IgD-negative memory B cell (primary cell): Measurements from ENCODE around the gene MIB2. TPM values are rescaled to one million over a fixed set of nuclear protein-coding genes. Genes with fewer than 3 reads are reported as not detected.

ENCODE experiments used
- H3K27ac Mint-ChIP-seq, 3 donors: one replicate each; pipeline ENCODE4 v1.8.0; 2020 to 2022; ENCODE audit warnings: mild to moderate bottlenecking in 3 of 3, mixed read lengths in 3 of 3, moderate library complexity in 1 of 3
- H3K27me3 Mint-ChIP-seq: one replicate; pipeline ENCODE4 v1.8.0; 2021; ENCODE audit warnings: mixed read lengths
- H3K36me3 Mint-ChIP-seq: one replicate; pipeline ENCODE4 v1.8.0; 2020; ENCODE audit warnings: mild to moderate bottlenecking, mixed read lengths
- H3K4me1 Mint-ChIP-seq, 3 donors: one replicate each; pipeline ENCODE4 v1.8.0; 2020 to 2022; ENCODE audit warnings: mixed read lengths in 3 of 3, mild to moderate bottlenecking in 1 of 3
- H3K4me3 Mint-ChIP-seq, 4 donors: one replicate each; pipeline ENCODE4 v1.8.0; 2020 to 2022; ENCODE audit warnings: mild to moderate bottlenecking in 4 of 4, mixed read lengths in 4 of 4, moderate library complexity in 3 of 4
- H3K9me3 Mint-ChIP-seq, 3 donors: one replicate each; pipeline ENCODE4 v1.8.0; 2020 to 2021; ENCODE audit warnings: mixed read lengths in 3 of 3, mild to moderate bottlenecking in 1 of 3
- polyA plus RNA-seq: library from polyadenylated mRNA; unstranded; fragments of 300-500 nt; fragmentation: Illumina TruSeq; gene quantifications from one replicate; pipeline ENCODE4 v1.2.3, GENCODE V29; 2021

Gene MIB2
- polyA plus RNA-seq, result 22.4 TPM

DNA sequence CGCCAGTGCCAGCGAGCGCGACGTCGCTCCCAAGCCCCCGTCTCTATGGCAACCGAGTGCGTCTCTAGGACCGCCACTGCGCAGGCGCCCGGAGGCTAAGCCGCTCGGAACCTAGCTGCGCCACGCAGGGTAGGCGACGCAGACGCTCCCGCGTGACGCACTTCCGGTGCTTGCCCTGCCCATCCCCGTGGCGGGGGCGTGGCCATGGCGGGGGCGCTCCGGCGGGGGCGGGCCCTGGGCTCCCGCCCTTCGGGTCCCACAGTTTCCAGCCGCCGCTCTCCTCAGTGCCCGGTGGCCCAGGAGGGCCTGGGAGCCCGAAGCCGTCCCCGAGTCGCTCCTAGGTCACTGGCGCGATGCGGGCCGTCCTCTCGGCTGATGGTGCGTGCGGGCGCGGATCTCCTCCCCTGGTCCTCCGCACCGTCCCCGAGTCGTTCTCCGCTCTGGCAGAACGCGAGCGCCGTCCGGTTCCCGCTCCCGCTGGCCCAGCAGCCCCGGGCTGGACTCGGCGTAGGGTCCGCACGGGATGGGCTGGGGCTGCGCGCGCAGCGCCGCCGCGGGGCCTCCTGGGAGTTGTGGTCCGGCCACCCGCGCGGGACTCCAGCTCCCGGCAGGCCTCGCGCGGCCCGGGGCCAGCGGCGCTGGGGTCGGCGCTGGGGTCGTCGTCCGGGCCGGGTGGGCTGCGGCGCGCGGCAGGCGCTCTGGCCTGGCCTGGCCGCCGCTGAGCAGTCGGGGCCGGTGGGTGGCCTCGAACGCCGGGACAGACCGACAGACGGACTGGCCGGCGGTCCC, at the start of gene MIB2:
Gene MIB2 (plus strand): TSS at position 245 of the 789 bp plus-strand sequence. CDS start 7,953 bp downstream, outside the sequence.
- peak within 1 kb of the TSS; percentile 96 to 100 (median 97) for H3K27ac Mint-ChIP-seq
- no peaks in the 10 kb centered on the region for H3K9me3 Mint-ChIP-seq
- peak within 1 kb of the TSS; percentile 90 to 99 (median 96) for H3K4me3 Mint-ChIP-seq
- peaks cover 8 to 19% (median 16%) of the 10 kb centered on the region in 3 donors for H3K4me1 Mint-ChIP-seq
- no peaks in the 10 kb centered on the region for H3K27me3 Mint-ChIP-seq
- peaks cover 2% of the 10 kb centered on the region for H3K36me3 Mint-ChIP-seq

DNA sequence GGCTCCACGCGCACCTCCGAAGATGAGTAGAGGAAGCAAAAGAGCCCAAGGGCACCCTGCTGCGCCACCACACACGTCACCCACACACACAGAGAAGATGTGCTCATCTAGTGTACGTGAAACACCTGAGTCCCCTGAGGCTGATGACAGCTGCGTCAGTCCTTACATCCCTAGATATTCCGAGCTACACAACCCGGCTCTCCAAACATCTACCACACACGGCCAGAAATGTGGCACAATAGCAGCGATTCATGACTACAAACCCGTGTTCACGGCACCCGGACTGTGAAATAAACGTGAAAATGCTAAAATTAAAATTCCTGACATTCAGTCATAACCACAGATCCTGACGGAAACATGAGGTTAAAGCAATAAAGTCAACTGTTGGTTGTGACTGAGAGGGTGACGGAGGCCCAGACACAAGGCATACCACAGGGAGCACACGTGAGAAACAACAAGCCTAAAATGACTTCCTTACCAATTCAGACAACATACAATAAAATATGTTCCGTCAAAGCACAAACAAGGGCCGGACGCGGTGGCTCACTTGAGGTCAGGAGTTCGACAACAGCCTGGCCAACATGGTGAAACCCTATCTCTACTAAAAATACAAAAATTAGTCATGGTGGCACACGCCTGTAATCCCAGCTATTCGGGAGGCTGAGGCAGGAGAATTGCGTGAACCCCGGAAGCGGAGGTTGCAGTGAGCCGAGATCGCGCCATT, 48.0 kb upstream of the MIB2 start:
- H3K27me3 Mint-ChIP-seq, result no peaks in the 10 kb centered on the region
- H3K4me1 Mint-ChIP-seq, result peaks cover 17 to 31% (median 17%) of the 10 kb centered on the region in 3 donors
- no peaks in the 10 kb centered on the region for H3K9me3 Mint-ChIP-seq
- H3K4me3 Mint-ChIP-seq, result peak overlapping the region in 1 of 4 donors; percentile 16
- H3K27ac Mint-ChIP-seq, result peak overlapping the region in 2 of 3 donors; percentile 43 to 70
- peaks cover 6% of the 10 kb centered on the region for H3K36me3 Mint-ChIP-seq

DNA sequence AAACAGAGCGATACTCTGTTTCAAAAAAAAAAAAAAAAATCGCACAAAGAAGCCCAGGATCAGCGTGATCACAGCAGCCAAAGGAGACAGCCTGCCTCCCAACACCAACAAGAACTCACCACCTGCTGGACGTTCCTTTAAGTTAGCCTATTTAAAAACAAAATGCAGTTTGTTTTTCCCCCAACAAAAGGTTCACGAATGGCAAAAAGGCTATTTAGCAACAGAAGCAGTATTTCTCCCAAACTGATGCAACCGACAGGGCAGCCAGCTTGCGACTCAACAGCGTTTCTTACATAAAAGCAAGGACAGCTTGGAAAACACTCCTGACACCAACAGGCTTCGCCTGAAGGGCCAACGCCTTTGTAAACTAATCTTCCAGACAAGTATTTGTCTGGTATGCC, 47.4 kb upstream of the MIB2 start:
- peaks cover 6% of the 10 kb centered on the region for H3K36me3 Mint-ChIP-seq
- peak overlapping the region in 2 of 3 donors; percentile 43 to 70 for H3K27ac Mint-ChIP-seq
- H3K4me1 Mint-ChIP-seq, result peaks cover 17 to 31% (median 20%) of the 10 kb centered on the region in 3 donors
- H3K9me3 Mint-ChIP-seq, result no peaks in the 10 kb centered on the region
- H3K27me3 Mint-ChIP-seq, result no peaks in the 10 kb centered on the region
- no peak overlapping the region for H3K4me3 Mint-ChIP-seq

DNA sequence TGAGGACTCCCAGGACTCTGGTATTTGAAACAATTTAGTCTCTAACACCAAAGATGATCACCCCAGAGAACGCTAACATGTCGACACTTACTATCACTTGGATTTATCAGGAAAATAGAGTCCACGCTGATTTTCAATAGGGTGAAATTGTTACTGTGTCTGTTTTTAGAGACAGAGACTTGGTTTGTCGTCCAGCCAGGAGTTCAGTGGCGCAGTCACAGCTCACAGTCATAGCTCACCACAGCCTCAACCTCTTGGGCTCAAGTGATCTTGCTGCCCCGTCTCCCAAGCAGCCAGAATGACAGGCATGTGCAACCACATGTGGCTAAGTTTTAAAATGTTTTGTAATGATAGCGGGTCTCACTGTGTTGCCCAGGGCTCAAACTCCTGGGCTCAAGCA, 46.0 kb upstream of the MIB2 start:
- peaks cover 1% of the 10 kb centered on the region for H3K27me3 Mint-ChIP-seq
- peaks cover 7% of the 10 kb centered on the region for H3K36me3 Mint-ChIP-seq
- H3K9me3 Mint-ChIP-seq, result no peaks in the 10 kb centered on the region
- H3K4me3 Mint-ChIP-seq, result peak overlapping the region in 3 of 4 donors; percentile 13 to 84 (median 79)
- peaks cover 17 to 35% (median 25%) of the 10 kb centered on the region in 3 donors for H3K4me1 Mint-ChIP-seq
- peak overlapping the region in 1 of 3 donors; percentile 81 for H3K27ac Mint-ChIP-seq

DNA sequence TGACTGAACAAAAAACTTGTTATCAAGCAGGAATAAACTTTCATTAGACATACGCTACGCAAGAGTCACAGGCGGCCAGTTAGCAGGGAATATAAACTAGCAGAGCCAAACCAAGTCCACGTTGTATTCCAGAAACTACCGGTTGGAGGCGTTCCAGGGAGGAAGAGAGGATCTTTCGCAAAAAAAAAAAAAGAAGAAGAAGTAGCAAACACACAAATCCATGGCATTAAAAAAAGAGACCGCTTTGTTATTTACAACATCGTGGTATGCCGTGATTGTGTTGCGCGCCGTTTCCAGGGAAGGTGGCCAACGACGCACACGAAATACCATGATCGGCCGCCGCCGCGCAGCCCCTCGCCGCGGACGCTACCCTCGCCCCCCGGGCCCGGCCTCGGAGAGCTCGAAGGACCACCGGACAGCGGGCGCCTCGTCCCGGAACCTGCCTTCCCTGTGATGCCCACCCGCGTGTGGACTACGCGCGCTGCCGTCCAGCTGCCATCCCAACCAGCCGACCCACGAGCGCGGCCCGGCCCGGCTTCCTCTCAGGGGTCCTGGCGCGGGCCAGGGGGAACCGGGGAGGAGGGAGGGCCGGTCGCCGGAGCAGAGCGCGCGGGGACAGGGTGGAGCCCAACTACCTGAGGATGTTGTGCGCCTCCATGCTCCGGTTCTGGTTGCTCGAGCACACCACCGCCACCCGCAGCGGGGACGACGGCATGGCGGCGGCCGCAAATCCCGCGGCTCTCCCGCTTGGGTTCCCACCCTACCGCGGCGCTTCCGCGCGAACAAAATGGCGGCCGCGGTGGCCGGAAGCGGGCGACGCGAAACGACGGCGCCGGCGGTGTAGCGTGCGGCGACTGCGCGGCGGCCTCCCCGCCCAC, 41.2 kb upstream of the MIB2 start:
- H3K4me1 Mint-ChIP-seq, result peaks cover 23 to 27% (median 24%) of the 10 kb centered on the region in 3 donors
- peak overlapping the region; percentile 93 to 99 (median 96) for H3K4me3 Mint-ChIP-seq
- H3K27me3 Mint-ChIP-seq, result peaks cover 3% of the 10 kb centered on the region
- peaks cover 4% of the 10 kb centered on the region for H3K36me3 Mint-ChIP-seq
- H3K27ac Mint-ChIP-seq, result peak overlapping the region; percentile 98 to 99 (median 99)
- no peaks in the 10 kb centered on the region for H3K9me3 Mint-ChIP-seq

DNA sequence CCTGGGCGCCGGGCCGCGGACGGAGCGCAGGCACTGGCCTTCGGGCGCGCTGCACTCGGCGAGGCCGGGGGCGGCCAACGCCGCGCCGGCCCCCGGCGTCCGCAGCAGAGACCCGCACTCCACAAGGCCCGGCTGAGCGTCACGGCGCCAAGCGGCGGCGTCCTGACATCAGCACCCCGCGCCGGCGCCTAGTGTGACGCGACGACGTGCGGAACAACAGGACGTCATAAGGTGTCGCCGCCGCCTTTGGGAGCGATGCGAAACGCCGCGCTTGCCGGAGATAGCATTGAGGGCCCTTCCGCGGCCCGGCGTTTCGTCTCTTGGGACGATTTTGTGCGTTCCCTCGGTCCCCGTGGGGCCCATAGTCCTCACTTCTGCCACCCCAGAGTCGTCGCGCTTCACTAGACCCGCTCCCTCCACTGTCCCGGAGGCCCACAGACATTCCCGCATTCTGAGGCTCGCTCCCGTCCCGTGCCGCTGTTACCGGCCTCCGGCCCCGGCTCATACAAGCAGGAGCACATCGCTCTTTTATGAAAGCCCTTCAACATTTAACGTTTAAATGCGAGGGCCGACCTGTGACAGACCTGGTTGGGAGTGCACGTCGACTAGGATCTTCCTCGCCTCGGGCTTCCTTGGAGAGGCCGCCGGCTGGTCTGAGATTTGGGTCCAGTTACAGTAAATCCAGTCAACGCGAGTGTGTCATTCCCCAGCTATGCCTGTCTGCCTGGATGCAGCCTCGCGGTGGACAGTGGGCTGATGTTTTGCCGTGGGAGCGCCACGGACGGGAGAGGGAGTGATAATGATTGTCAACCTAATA, 40.4 kb upstream of the MIB2 start, which contains the start of gene SSU72:
Gene SSU72 (minus strand): TSS at position 143 of the 817 bp plus-strand sequence. CDS start 306 bp downstream, outside the sequence.
- Mint-ChIP-seq H3K4me3 (peak within 1 kb of the TSS; percentile 93 to 99 (median 98)), H3K27me3 (peaks cover 3% of the 10 kb centered on the region), H3K27ac (peak within 1 kb of the TSS; percentile 98 to 100 (median 99)), H3K4me1 (peaks cover 19 to 20% (median 19%) of the 10 kb centered on the region in 3 donors), H3K36me3 (peaks cover 4% of the 10 kb centered on the region), H3K9me3 (no peaks in the 10 kb centered on the region)

DNA sequence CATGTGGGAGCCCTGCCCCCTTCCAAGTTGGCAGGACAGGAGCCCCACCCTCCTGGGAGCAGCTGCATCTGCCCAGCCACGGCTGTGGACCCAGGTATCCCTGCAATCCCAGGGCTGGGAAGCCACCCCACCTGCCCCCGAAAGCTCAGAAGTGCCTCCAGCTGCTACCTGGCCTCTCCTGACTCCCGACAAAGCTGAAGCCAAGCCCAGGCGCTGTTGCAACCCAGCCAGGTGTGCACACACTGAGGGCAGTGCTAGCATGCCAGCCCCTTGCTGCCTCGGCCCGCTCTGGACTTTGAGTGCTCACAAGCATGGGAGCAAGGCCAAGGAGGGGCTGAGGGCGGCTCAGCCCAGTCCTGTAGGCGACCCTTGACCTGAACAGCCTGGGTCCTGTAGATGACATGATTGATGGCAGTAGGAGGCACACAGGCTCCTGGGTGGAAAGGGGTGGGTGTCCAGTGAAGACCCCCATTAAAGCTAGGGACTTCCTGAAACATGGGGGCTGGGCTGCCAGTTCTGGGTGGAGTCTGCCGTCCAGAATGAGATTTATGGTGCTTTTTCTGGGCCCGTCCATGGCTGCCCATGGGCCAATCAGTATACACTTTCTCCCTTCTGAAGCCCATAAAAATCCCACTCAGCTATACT, 37.8 kb upstream of the MIB2 start:
- peak overlapping the region in 1 of 4 donors; percentile 76 for H3K4me3 Mint-ChIP-seq
- peaks cover 1% of the 10 kb centered on the region for H3K36me3 Mint-ChIP-seq
- peaks cover 13% of the 10 kb centered on the region for H3K27me3 Mint-ChIP-seq
- H3K4me1 Mint-ChIP-seq, result peaks cover 8 to 12% (median 10%) of the 10 kb centered on the region in 3 donors
- H3K9me3 Mint-ChIP-seq, result no peaks in the 10 kb centered on the region
- H3K27ac Mint-ChIP-seq, result peak overlapping the region in 1 of 3 donors; percentile 25

DNA sequence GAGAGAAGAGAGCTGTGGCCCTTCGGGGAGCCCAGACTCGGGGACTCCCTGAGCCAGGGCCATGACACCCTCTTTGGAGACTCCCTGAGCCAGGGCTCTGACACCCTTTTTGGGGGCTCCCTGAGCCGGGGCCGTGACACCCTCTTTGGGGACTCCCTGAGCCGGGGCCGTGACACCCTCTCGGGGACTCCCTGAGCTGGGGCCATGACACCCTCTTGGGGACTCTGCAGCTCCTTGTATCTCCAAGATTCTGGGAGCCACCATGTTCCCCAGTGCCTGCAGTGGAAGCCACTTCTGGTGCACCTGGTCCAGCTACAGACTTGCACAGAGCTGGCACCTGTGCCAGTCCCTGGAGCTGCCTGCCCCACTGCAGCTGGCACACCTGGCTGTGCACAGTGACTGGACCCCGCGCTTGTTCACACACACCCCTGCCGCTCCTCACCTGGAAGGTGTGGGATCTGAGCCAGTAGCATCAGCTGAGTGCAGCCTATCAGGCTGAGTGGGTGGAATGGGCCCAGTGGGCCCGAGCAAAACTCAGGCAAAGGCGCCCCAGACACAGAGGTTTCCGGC, 36.8 kb upstream of the MIB2 start:
- no peaks in the 10 kb centered on the region for H3K9me3 Mint-ChIP-seq
- H3K27ac Mint-ChIP-seq, result no peak overlapping the region
- peaks cover 1% of the 10 kb centered on the region for H3K36me3 Mint-ChIP-seq
- peak overlapping the region in 1 of 4 donors; percentile 76 for H3K4me3 Mint-ChIP-seq
- peaks cover 15% of the 10 kb centered on the region for H3K27me3 Mint-ChIP-seq
- peaks cover 6 to 12% (median 8%) of the 10 kb centered on the region in 3 donors for H3K4me1 Mint-ChIP-seq

DNA sequence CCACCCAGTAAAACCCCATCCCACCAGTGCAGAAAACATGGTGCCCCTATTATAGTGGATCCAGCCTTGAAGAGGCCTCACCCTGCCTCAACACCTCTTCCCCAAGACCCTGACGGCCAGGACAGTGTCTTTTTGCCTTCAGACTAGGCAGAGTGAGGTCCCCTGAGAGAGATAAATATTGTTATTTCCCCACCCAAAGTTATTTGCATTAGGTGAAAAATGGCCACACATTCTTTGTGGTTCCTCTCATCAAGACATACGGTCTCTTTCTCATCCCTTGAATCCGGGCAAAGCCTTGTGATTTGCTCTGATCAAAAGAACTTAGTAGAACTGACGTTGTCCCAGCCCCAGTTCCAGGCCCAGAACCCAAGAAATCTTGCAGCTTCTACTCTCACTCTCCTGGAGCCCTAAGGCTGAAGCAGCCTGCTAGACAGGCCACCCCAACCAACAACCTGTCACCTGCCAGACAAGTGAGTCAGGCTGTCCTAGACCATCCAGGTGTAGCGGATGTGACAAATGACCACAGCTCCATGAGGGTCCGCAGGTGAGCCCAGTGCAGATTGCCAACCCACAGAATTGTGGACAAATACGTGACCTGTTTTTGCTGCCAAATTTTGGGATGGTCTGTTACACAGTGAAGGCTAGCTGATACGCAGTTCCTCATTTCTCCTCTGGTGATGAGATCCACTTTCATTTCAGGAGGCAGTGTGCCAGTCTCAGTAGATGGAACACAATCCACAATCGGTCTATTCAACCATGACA, 32.5 kb upstream of the MIB2 start:
- peaks cover 1% of the 10 kb centered on the region for H3K36me3 Mint-ChIP-seq
- H3K4me3 Mint-ChIP-seq, result no peak overlapping the region
- H3K27ac Mint-ChIP-seq, result no peak overlapping the region
- H3K9me3 Mint-ChIP-seq, result no peaks in the 10 kb centered on the region
- peaks cover 22% of the 10 kb centered on the region for H3K27me3 Mint-ChIP-seq
- H3K4me1 Mint-ChIP-seq, result peaks cover 0 to 2% (median 0%) of the 10 kb centered on the region in 3 donors

DNA sequence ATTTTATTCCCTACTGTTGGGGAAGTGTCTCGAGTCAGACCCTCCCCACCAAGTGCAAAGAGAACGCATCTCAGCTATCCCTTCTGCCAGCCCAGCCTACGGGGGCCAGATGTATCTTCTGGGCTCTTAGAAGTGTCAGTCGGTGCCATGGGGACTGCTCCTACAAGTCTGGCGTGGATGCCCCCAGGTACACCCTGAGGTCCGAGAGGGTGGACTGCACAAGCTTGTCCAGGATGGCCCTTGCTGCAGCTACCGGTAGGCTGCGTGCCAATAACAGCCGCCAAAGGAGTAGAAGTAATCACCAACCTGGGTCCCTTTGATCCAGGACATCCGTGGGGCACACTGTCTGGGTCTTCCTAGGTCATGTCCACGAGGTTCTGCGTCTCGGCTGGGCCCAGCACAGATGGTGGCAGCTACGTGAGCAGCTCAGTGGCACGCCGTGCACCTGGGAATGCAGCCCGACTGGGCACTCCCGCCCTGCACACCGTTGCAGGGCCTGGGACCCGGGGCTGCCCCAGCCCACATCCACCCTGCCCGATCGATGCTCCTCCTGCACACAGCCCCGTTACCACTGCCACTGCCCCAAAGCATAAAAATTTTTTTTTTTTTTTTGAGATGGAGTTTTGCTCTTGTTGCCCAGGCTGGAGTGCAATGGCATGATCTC, 31.8 kb upstream of the MIB2 start:
- no peak overlapping the region for H3K4me3 Mint-ChIP-seq
- peaks cover 0 to 2% (median 1%) of the 10 kb centered on the region in 3 donors for H3K4me1 Mint-ChIP-seq
- H3K36me3 Mint-ChIP-seq, result peaks cover 1% of the 10 kb centered on the region
- H3K27me3 Mint-ChIP-seq, result peaks cover 22% of the 10 kb centered on the region
- H3K9me3 Mint-ChIP-seq, result no peaks in the 10 kb centered on the region
- H3K27ac Mint-ChIP-seq, result no peak overlapping the region

DNA sequence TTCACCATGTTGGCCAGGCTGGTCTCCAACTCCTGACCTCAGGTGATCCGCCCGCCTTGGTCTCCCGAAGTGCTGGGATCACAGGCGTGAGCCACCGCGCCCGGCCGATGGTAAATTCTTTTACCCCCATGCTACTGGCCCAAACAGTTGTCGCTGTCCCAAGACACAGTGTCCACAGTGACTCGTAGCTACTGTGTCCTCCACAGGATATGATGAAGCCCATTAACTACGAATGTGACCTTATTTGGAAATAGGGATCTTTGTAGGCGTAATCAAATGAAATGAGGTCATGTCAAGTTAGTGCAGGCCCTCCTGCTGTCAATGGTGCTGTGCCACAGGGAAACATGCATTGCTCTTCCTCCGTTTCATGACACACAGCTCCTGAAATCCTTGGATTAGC, 23.8 kb upstream of the MIB2 start:
- Mint-ChIP-seq H3K4me1 (peaks cover 0 to 2% (median 0%) of the 10 kb centered on the region in 3 donors), H3K27ac (no peak overlapping the region), H3K4me3 (no peak overlapping the region), H3K36me3 (peaks cover 2% of the 10 kb centered on the region), H3K27me3 (peaks cover 4% of the 10 kb centered on the region), H3K9me3 (no peaks in the 10 kb centered on the region)
